GM19395 (cell line): ENCODE results near the gene PNMA3.
"Not testable (repeated sequence)": the region's sequence is repeated elsewhere in the genome, so short reads cannot be mapped to it uniquely, and the experiment has no call there.

ENCODE experiments used
- ATAC-seq: cut with Tn5 transposase; IDR thresholded peaks from one replicate; pipeline ENCODE4 v1.9.1; 2021; ENCODE audit warnings: mild to moderate bottlenecking, moderate library complexity; ENCODE audit not compliant: unreplicated experiment

The PNMA3 gene

DNA sequence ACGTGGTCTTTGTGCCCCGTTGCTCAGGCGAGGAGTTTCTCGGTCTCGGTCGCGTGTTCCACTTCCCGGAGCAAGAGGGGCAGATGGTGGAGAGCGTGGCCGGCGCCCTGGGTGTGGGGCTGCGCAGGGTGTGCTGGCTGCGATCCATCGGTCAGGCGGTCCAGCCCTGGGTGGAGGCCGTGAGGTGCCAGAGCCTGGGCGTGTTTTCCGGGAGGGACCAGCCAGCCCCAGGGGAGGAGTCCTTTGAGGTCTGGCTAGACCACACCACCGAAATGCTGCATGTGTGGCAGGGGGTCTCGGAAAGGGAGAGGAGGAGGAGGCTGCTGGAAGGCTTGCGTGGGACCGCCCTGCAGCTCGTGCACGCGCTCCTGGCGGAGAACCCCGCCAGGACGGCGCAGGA, 17.1 kb downstream of the PNMA3 start:
- ATAC-seq = not testable (repeated sequence)

DNA sequence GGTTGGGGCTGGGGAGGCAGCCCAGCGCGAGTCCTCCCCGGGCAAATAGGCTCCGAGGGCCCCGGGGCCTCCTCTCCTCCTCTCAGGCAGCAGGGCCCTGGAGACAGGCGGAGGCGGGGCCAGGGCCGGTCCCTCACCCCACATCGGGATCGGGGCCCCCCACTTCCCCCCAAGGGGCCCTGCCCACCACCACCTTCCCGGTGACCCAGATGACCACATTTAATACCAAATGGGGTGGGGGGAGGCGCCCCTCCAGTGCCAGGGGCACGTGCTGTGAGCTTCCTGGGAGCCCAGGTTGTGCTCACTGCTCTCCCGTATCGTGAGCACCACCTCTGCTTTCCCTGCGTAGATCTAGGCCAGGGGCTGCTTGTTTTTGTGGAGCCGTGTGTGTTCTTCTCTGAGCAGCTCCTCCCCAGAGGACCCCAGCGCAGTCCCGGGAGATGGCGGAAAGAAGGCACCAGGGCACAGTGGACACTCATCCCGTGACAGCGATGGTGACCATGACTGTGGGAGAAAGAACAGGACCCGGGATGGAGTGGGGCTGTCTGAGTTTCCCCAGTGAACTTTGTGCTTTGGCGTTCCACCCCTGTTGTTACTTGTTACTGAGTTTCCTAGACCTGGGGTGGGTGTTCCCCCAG, 18.1 kb downstream of the PNMA3 start:
- ATAC-seq = no peak

DNA sequence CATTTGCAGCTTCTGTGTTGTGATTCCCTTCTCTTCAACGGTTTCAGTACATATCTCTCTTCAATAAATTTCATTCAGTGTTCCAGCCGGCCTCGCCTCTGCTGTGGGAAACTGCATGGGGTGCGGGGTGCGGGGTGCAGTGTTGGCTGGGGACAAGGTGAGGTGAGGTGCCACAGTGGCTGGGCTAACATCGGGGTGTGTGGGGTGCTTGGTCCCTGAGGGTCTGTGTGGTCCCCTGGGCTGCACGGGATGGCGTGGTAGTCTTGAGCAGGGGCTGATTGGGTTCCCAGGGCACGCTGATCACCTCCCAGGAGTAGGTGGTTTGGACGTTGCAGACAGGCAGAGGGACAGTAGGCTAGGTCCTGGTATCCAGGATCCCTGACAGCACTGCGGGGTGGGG, 18.7 kb downstream of the PNMA3 start:
- no peak for ATAC-seq

DNA sequence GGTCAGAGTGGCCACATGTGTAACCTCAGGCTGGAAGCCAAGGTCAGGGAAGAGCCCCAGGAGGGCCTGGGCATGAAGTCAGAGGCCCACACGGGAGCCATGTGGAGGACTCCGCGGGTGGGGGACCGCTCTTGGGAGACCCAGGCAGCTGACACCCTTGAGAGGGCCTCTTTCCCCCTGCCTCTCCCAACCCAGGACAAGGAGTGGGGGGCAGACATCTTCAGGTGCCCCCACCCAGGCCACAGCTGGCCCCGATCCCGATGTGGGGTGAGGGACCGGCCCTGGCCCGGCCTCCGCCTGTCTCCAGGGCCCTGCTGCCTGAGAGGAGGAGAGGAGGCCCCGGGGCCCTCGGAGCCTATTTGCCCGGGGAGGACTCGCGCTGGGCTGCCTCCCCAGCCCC, 19.1 kb downstream of the PNMA3 start:
- no peak for ATAC-seq

DNA sequence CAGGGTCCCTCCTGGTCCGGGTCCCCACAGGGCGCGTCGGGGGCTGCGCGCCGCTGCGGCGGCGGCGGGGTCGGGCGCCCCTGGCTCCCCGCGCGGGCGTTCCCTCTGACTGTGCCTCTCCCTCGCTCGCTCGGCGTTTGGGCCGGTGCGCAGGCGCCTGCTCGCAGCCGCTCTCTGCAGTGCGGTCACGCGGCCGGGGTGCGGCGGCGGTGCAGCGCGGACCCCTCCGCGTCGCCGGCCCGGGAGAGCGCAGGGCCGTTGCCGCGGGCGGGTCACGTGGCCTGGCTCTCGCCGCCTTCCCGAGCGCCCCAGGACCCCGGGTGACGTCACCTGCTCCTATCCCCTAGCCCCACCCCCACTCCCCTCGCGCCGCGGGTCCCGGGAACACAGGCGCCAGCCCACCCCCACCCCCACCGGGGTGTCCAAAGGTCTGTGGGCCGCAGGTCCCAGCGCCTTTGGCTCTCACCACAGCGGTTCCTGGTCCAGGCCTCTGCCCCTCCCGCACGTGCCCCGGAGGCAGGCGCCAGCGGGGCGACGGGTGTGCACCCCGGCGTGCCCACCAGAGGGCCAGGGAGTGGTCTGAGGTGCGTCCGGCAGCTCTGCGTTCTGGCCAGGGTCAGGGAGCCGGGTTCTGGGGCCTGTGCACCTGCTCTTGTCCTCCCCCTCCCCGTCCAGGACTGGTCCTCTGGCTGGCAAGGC, 21.3 kb downstream of the PNMA3 start:
- peak; percentile 58 for ATAC-seq

DNA sequence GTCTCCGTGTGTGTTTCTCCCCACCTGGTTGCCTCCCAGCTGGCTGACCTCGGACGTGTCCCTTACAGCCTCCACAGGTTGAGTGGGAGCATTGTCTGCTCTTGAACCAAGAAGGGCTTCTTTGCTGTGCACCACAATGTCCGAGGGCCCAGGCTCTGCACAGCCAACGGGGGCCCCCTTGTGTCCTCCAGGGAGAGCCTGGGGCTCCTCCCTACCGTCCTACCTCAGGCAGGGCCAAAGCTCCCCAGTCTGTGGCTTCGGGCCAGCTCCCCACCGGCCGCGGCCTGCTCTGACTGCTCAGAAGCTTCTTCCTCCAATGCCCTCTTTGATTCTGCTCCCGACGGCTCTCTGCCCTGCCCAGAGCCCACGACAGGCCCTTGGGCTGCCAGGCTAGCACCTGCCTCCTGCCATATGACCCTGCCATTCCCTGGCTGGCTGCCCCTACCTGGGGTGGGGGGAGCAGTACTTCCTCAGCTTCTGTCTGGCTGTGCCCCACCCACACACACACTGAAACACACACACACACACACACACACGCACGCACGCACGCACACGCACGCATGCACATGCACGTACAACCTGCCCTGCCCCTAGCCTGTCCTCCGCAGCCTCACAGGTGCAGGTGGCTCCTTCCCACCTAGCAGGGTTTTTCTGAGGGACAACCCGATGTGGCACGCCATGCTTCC, 27.1 kb downstream of the PNMA3 start:
- ATAC-seq = not testable (repeated sequence)

DNA sequence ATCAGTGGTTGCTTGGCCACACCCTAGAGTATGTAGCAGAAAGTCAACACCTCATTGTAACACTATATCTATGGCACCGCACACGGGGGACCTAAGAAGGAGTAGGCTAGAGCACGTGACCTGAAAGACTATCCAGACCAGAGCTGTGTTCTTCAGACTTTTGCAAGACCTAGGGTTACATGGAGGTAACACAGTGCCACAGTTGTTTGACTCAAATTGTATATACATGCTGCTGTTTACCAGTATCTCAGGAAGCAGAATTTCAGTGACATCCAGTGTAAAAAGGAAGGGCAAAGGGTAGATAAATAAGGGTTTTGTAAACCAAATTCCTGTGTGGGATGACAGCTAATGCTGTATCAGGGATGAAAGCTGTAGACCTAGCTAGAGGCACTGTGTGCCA, 46.1 kb downstream of the PNMA3 start:
- ATAC-seq = no peak

DNA sequence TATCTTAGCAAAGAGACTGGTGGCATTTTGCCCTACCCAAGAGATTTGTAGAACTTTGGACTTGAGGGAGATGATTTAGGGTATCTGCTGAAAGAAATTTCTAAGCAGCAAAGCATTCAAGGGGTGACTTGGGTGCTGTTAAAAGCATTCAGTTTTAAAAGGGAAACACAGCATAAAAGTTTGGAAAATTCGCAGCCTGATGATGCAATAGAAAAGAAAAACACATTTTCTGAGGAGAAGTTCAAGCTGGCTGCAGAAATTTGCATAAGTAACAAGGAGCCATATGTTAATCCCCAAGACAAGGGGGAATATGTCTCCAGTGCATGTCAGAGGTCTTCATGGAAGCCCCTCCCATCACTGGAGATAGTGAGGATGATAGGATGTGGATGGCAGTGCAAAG, 48.7 kb downstream of the PNMA3 start:
- not testable (repeated sequence) for ATAC-seq

DNA sequence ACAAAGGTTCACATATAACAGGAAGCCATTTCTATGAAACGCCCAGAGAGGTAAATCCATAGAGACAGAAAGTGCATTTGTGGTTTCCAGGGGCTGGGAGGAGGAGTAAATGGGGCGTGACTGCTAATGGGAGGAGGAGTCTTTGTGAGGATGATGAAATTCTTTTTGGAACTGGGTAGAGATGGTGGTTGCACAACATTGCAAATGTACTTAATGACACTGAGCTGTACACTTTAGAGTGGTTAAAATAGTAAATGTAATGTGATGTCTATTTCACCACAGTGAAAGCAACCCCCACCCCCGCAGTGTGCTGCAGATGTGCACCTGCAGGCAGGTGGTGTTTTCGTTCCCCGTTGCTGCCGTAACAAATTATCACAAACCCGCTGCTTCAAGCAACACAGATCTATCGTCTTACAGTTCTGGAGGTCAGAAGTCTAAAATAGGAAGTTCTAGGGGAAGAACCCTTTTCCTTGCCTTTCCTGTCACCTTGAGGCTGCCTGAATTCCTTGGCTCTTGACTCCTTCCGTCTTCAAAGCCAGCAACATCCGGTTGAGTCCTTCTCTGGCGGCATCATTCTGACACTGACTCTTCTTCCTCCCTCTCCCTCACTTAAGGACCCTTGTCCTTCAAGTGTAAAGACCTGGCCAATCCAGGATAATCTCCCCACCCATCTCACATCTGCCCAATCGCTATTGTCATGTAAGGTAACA, 50.0 kb downstream of the PNMA3 start:
- peak; percentile 53 for ATAC-seq
